NB4 (cell line): ENCODE results near the gene RANGAP1.

Experiments
- TF ChIP-seq, protein P1 (sequence below): IDR thresholded peaks from 2 replicates; pipeline ENCODE4 v1.6.1; 2011; ENCODE audit warnings: low read depth, low read length
- TF ChIP-seq, protein P2 (sequence below): IDR thresholded peaks from one replicate; pipeline ENCODE4 v1.5.1; 2012; ENCODE audit warnings: low read depth, low read length

DNA sequence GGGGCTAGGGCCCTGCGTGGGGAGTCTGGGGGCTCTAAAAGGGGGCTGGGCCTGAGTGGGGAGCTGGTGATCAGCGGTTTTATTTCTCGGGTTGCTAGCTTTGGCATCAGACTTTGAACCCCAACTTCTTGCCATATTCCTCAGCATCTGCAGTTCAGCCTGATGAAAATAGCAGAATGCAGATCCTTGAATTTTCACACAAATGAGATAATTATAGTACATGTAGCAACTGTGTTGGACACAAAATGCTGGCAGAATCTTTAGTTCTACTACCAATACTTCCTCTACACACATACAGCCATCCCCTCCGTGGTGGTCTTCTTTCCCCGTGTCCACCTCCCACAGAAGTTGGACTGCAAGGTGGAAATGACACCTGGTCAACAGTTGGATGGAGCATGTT is 16.8 kb upstream of the RANGAP1 start:
- TF ChIP-seq, protein P1, sequence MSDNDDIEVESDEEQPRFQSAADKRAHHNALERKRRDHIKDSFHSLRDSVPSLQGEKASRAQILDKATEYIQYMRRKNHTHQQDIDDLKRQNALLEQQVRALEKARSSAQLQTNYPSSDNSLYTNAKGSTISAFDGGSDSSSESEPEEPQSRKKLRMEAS, result no peak
- TF ChIP-seq, protein P2, sequence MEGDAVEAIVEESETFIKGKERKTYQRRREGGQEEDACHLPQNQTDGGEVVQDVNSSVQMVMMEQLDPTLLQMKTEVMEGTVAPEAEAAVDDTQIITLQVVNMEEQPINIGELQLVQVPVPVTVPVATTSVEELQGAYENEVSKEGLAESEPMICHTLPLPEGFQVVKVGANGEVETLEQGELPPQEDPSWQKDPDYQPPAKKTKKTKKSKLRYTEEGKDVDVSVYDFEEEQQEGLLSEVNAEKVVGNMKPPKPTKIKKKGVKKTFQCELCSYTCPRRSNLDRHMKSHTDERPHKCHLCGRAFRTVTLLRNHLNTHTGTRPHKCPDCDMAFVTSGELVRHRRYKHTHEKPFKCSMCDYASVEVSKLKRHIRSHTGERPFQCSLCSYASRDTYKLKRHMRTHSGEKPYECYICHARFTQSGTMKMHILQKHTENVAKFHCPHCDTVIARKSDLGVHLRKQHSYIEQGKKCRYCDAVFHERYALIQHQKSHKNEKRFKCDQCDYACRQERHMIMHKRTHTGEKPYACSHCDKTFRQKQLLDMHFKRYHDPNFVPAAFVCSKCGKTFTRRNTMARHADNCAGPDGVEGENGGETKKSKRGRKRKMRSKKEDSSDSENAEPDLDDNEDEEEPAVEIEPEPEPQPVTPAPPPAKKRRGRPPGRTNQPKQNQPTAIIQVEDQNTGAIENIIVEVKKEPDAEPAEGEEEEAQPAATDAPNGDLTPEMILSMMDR, result no peak
